HL-60/S4 treated with phorbol 12-myristate 13-acetate at 8.2 ng/mL for 4 days and 3 days (cell line): ENCODE results near the gene ZC2HC1C.

Experiments
- in situ Hi-C: fragments of 300-500 bp; cut with MboI; formaldehyde crosslinking; loops from 2 replicates; pipeline ENCODE4 v1.15.0; 2022; ENCODE audit warnings: low sequenced_read_pairs

The ZC2HC1C gene, protein sequence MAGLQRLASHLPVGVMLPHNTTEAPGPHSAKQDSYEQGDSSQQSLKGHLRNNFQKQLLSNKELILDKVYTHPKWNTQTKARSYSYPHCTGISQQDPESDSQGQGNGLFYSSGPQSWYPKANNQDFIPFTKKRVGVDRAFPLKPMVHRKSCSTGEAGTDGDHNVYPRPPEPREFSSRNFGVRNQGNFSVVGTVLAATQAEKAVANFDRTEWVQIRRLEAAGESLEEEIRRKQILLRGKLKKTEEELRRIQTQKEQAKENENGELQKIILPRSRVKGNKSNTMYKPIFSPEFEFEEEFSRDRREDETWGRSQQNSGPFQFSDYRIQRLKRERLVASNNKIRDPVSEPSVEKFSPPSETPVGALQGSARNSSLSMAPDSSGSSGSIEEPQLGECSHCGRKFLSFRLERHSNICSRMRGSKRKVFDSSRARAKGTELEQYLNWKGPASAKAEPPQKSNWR

DNA sequence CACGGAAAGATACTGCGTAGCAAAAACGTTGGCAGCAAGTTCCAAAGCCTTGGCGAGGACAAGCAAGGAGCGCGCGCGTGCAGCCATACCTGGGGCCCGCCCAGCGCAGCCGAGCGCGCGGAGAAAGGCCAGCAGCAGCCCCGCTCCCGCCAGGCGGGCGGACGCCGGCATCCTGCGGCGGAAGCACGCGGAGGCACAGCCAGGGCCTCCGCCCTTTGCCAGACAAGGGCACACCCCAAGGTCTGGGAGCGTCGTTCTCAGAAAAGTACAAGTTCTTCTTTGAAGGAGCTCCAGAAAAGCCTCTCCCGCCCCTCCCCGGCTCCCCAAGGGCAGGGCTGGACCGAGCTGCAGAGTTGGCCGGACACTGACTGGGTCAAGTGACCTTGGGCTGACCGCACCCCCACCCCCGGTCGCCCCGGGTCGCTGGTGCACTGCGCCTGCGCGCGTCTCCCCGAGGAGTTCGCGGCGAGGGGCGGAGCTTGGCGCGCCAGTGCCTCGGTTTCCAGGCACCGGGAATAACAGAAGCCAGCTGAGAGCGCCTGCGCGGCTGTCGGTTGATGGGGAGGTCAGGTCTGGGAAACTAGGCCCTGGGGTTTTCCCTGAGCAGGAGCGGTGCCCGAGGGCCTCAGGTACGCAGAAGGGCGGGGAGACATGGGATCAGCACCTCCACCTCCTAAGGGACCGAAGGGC is at the start of gene ZC2HC1C:
TSS of gene ZC2HC1C (plus strand) at position 521 of the 690 bp plus-strand sequence. CDS start 933 bp downstream, outside the sequence.
- in situ Hi-C loops: no loop called here

DNA sequence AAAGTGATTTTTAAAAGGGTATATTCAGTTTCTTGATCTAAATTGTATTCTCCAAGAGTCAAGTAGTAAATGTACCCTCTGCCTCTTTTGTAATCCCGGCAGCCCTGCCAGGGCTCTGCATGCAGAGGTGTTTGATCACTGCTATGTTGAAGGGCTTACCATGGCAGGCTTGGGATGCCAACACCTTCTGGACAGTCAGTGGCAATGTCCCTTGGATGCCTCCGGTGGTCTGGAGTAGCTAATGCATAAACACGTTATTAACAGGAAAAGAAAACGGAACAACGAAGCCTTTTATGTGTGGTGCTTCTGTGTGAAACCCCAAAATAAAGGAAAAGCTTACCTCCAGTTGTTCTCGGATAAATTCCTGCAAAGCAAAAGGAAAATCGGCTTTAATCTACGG is 46.8 kb upstream of the ZC2HC1C start:
- in situ Hi-C loops: no loop called here

DNA sequence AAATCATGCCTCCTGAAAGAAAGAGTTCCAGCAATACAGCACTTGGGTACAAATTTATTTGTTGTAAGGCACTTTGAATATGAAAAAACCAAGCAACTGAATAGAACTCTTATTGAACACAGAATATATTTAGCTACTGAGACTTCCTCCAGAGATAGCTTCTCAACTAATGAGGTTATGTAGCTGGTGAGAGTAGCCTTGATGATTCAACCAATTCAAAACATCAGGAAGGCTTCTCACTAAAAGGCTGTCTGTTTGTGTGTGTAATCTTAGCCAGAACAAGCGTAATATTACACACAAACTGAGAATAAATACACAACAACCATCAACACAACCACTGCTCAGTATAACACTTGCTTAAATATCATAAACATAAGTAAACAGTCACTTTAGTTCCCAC is 46.3 kb upstream of the ZC2HC1C start:
- in situ Hi-C loops: no loop called here

DNA sequence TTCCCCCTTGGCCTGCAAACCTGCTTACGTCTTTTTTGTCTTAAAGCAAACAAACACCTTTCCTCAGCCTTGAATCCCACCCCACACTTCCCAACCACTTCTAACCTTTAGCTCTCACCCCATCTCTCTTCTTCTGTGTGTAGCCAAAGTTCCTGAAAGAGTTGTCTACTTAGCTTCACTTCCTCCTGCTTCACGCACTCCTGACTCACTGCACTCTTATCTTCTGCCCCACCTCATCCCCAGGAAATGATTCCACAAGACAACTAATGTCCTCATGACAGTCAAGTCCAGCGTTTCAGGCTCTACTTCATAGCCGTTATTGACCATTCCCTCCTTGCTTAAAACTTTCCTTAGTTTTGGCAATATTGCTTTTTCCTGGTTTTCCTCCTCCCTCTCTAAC is 44.4 kb upstream of the ZC2HC1C start:
- in situ Hi-C loops: no loop called here

DNA sequence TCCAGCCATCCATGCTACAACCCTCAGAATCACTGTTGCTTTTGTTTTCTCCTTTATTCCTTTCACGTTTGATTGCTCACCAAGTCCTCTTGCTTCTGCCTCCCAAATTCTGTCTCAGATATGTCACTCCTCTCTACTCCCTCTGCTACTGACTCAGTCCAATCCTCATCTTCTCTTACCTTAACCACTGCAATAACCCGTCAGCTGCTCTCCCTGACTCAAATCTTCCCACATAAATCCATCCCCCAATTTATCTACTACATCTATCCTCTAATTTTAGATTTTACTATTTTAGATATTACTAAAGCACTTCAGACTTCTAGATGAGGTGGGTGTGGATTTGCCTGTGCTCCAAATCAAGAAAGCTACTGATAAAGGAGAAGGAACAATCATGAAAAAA is 43.6 kb upstream of the ZC2HC1C start:
- in situ Hi-C loops: no loop called here

DNA sequence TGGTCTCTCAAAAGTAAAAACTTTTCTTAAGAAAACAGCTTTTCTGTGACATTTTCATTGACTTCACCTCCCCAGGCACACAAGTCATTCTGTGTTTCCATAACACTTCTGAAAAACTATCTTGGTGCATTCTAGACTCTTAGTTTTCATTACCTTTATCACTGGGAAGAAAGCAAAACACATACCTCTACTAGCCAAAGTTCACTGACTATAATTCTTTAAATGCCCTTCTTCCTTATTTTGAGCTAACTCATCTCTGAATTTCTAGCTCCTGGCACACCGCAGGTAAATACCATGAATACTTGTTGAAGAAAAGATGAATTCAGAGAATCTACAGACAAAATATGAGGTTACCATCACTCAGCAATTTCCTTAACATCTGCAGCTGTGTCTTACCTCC is 39.3 kb upstream of the ZC2HC1C start:
- in situ Hi-C loops: no loop called here

DNA sequence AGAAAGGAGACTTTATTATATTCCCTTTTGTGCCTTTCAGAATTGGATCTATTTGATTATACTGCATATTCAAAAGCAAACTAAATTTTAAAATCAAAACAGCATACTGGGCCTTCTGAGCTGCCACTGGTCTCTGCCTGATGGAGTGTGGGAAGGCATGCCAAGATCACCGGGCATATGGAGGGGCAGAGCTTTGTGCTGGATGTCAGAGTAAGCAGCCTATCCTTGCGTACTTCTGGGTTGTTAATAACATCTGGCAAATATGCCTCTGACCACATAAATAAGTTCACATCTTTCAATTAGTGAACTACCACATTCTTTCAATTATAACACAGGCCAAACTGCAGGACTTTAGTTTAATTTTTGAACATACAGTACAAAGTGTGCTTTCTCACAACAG is 36.5 kb upstream of the ZC2HC1C start:
- in situ Hi-C loops: no loop called here

DNA sequence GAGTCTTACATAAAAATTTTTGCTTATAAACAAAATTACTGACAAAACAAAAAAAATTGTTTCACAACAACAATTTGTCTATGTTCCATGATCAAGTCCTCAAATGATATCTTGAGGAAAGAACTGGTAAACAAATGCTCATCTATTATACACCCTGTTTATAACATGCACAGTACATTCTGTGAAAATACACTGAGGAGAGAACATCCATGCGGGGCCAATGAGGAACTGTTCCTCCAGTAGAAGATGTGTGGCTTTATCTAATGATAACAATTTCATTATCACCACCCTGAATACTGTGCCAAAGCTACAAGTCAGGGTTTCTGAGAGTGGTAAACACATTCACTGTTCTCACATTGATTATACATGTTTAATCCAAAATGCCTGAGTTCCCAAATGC is 28.9 kb upstream of the ZC2HC1C start:
- in situ Hi-C loops: no loop called here

DNA sequence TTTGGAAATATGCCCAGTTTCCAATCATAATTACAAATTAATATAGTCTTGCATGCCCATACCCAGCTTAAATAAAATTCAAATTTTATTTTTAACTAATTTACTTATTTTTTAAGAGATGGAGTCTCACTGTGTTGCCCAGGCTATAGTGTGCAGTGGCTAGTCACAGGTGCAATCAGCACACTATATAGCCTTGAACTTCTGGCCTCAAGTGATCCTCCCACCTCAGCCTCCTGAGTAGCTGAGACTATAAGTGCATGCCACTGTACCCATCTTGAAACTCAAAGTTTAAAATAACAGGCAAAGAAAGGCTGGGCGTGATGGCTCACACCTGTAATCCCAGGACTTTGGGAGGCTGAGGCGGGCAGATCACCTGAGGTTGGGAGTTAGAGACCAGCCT is 28.5 kb upstream of the ZC2HC1C start:
- in situ Hi-C loops: no loop called here

DNA sequence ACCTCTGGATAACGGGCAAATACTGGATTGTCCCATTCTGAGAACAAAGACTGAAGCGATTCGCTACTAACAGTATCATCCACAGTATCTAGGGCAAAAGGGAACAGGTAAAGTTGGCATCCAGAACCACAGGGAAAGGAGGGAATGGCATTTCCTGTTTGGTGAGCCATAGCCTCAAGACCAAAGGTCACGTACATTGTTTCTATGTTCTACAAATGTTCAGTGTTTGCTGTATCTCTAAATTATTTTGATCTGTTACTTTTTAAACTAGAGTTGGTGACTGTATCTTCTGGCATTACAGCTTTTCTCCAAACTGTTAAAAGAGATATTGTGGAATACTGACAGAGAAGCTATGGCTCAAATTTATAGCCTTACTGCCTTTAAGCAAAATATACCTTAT is 27.8 kb upstream of the ZC2HC1C start:
- in situ Hi-C loops: no loop called here

DNA sequence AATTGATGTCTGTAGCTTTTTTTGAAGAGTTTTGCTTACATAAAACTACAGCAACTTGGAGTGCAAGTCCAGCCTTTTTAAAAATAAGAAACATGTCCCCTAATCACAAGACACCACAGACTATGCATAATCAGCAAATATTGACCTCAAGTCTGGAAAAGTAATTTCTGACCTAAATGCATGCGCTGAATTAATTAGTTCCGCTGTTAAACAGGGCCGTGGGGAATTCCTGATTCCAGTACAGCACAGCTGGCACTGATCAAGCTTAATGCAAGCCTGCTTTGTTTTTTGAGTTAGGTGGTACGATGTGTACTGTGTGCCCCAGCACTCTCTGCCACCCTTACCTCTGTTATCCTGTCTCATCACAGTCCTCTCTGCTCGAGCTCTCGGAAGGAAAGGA is 27.4 kb upstream of the ZC2HC1C start:
- in situ Hi-C loops: no loop called here

DNA sequence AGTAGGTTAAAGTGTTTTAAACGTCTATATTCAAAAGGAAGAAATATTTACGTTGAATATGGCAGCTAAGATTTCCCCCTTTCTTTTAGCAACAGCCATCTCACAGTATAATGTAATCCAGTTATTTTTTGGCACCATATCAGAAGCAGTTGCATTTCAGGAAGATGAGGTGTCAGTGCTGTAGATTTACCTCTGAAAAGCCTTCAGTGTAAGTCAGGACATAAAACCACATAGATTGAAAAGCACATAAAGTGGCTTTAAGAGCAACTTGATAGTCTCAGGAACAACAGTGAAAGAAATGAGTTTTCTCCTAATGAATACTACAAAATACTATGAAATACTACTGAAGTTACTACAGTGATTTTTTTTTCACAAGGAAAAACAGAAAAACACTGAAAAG is 25.1 kb upstream of the ZC2HC1C start:
- in situ Hi-C loops: no loop called here

DNA sequence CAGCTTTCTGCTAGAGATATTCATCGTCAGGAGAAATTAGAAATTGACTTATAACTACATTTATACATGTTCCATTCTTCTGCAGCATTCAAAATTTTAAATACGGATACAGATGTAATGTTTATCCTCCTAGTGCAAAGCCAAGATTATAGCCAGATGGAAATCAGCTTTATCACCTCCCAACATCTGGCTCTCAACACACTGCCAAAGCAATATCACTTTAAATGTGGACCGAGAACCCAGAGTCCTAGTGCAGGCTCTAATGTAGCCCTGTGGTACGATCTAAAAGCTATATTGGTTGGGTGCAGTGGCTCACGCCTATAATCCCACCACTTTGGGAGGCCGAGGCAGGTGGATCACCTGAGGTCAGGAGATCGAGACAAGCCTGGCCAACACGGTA is 24.7 kb upstream of the ZC2HC1C start:
- in situ Hi-C loops: no loop called here

DNA sequence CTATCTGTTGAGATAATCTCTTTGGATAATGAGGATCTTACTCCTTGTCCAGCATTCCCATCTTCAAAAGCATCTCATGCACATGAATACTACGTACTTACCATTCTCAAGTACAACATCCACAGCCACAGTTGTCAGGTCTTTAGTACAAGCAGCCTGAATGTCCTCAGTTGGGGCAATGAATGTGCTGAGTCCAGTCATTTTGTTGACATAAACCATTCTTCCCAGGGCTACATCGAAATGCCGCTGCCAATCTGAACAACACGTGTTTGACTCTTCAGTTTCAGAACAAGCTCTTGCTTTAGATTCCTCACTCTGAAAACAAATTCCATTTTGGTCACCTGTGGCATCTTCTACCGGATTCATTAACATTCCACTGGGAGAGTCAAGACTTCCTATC is 23.2 kb upstream of the ZC2HC1C start:
- in situ Hi-C loops: no loop called here

DNA sequence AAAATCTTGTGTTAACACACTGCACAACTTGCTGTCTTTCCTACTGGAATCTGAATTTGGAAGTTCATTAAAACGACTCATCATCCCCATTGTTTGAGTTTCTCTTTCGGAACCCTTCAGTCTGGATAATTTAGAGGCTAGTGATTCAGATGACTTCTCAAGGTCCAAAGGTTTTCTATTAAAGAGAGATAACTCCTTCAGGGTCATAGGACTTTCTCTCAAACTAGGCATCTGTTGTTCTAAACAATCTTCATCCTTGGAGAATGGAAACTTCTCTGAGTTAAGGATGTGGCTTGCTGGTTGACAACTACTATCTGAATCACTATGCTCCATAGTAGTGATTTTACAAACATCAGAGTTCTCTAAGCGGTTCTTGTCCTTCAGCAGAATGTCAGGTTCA is 22.5 kb upstream of the ZC2HC1C start:
- in situ Hi-C loops: no loop called here

DNA sequence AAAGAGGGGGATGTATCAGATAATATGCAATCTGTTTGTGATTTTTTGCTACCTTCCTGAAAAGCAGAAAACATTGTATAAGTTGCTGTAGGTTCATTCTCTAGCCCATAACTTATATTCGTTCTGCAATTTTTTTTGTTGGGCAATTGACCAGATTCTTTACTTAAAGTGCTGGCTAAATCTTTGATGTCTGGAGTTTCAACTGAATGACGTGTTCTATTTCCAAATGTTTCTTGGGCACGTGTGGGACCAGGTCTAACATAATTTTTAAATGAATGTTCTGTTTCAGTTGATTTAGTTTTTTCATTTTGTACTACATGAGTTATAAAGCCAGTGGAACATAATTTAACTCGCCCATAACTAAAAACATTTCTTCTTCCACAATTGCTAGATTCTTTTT is 21.9 kb upstream of the ZC2HC1C start:
- in situ Hi-C loops: no loop called here

DNA sequence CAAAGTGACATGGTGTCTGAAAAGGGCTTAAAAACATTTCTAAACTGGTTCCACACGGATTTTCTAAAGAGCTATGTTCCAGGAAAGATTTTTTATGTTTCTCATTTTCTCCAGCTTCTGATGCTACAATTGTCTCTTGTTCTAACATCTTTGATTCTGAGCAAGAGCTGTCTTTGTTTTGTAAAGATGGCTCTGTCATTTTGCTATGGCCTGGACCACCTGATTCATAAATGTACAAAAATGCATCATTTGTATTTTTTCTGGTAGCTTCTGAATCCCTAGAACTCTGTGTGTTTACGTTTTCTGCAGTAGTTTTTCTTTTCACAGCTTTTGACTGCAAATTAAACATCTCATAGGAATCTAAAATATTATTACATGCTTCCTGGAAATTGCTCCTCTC is 21.3 kb upstream of the ZC2HC1C start:
- in situ Hi-C loops: no loop called here

DNA sequence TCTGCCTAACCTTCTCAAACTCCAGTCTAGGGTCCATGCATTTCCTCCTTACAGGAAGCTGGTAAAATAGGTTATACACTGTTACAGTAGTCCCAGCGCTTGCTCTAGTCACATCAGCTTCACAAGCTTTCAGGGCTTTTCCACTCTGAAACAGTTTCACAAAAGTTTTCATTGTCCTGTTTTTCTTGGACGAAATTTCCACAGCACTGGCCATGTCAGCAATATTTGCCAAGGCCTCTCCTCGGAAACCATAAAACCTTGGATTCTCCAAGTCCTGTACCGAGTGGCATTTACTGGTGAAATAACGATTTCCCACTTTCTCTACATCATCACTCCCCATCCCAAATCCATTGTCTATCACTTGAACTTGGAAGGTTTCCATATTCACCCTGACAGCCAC is 20.3 kb upstream of the ZC2HC1C start:
- in situ Hi-C loops: no loop called here

DNA sequence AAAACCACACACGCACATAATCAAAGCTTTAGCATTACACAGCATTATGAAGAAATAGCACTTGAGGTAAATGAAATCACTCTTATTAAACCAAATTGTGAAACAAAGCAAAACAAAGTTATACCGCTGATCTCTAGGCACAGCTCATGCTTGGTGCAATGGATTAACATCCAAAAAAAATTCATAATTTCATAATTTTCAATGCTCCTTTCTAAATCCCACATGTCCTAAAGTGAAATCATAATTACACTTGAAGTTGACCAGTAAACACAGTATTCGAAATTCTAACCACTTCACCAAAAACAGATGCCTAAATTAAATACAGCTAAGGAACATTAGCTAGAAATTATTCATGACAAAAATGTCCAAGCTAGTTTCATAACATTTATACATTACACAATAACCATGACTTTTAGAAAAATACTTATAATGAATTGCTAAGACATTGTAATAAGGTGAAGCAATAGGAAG is 19.7 kb upstream of the ZC2HC1C start:
- in situ Hi-C loops: no loop called here

DNA sequence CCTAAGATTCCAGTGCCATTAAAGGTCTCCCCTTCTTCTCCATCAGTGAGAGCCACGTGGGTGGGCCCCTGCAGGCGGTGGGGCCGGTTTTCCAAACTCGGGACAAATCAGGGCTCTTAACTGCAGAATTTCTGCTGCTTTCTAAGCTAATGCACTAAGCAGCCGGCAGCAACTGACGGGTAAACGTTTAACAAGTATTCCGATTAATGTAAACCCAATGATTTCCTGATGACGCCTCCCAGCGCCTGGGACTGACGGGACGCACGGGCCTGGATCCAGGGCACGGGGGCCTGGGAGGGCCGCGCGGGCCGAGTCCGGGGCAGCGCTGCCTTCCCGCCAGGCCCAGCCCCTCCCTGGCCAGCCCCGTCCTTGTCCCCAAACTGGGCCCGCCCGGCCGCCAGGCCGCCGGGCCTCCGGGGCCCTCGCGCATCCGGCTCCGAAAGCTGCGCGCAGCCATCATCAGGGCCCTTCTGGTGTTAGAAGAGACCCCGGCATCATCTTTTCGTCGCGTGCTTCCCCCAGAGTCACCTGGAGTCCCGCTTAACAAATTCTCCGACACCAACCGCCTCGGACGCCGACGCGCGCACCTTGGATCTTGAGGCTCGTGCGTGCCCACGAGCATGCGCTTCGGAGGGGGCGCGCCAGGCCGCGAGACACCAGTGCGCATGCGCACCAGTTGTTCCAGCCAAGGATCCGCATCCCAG is 18.4 kb upstream of the ZC2HC1C start, which contains the start of gene MLH3:
TSS of gene MLH3 (minus strand) at position 616 of the 704 bp plus-strand sequence. CDS start 1,812 bp downstream, outside the sequence.
- in situ Hi-C loops: no loop called here

DNA sequence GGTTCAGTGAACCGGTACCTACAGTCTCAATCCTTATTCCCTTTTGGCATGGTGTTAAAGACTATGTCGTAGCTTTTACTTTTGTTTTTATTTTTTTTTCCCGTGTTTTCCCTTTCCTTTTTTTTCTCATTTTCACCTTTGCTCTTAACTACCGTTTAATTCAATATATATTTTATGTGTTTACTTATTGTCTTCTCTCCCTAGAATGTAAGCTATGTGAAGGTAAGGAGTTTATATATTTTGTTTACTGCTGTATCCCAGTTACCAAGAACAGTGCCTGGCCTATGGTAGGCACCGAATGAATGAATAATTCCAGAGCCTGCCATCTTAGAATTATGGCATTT is 17.9 kb upstream of the ZC2HC1C start:
- in situ Hi-C loops: no loop called here
